NCI-H146 treated with DMSO at 0.1 percent for 48 hours (cell line): ENCODE results near the gene MLN.
"Not testable (repeated sequence)": the region's sequence is repeated elsewhere in the genome, so short reads cannot be mapped to it uniquely, and the experiment has no call there.

Source experiments
- DNase-seq: peaks from one replicate; lab custom pipeline; 2025; ENCODE audit not compliant: unreplicated experiment; lab: John Stamatoyannopoulos, UW

Gene MLN

GRCh38 chr6:33836806-33837469 is 33.1 kb upstream of the MLN start:
- no peak for DNase-seq

- no peak for DNase-seq
Measured at GRCh38 chr6:33834401-33835392, 30.9 kb upstream of the MLN start.

- no peak for DNase-seq
Measured at GRCh38 chr6:33833599-33833998, 29.8 kb upstream of the MLN start.

- DNase-seq, result not testable (repeated sequence)
Measured at GRCh38 chr6:33832831-33833230, 29.0 kb upstream of the MLN start.

- not testable (repeated sequence) for DNase-seq
Measured at GRCh38 chr6:33831725-33832124, 27.9 kb upstream of the MLN start.

- no peak for DNase-seq
Measured at GRCh38 chr6:33830635-33831240, 26.9 kb upstream of the MLN start.

GRCh38 chr6:33828764-33829731 is 25.2 kb upstream of the MLN start:
- no peak for DNase-seq

GRCh38 chr6:33828452-33828763 is 24.6 kb upstream of the MLN start:
- DNase-seq, result no peak

- DNase-seq, result no peak
Measured at GRCh38 chr6:33827546-33828451, 24.0 kb upstream of the MLN start.

GRCh38 chr6:33826537-33826936 is 22.7 kb upstream of the MLN start:
- no peak for DNase-seq

GRCh38 chr6:33824461-33825154 is 20.8 kb upstream of the MLN start:
- DNase-seq, result no peak

GRCh38 chr6:33823806-33824205 is 20.0 kb upstream of the MLN start:
- DNase-seq, result no peak

GRCh38 chr6:33822575-33823395 is 19.0 kb upstream of the MLN start:
- peak; percentile 45 for DNase-seq

- no peak for DNase-seq
Measured at GRCh38 chr6:33820784-33821520, 17.1 kb upstream of the MLN start.

- no peak for DNase-seq
Measured at GRCh38 chr6:33820243-33820642, 16.4 kb upstream of the MLN start.

- DNase-seq, result no peak
Measured at GRCh38 chr6:33819021-33819420, 15.2 kb upstream of the MLN start.

GRCh38 chr6:33818293-33818692 is 14.5 kb upstream of the MLN start:
- DNase-seq, result no peak

GRCh38 chr6:33817489-33817888 is 13.7 kb upstream of the MLN start:
- no peak for DNase-seq
